Heart left ventricle (tissue), 16 donors: ENCODE data around the gene LAMA4. TPM values are rescaled to one million over a fixed set of nuclear protein-coding genes. Genes with fewer than 3 reads are reported as not detected.

Experiments
- ATAC-seq, 4 donors: fragments of 200-7000 bp; cut with Tn5 transposase; one replicate each; pipeline ENCODE4 v1.9.1; 2020 to 2022; ENCODE audit warnings: moderate library complexity in 4 of 4, mild to moderate bottlenecking in 3 of 4, moderate number of reproducible peaks in 1 of 4
- DNase-seq, 5 donors: peaks; one replicate each; pipeline ENCODE4 v3.0.0-alpha.2; 2020
- H3K27ac ChIP-seq, 12 donors: fragments of 200-600 bp; sonication (generic) in 4 of 12; one replicate each; pipeline versions ENCODE4 v1.5.0 to v1.8.0; 2016 to 2022; ENCODE audit warnings: mild to moderate bottlenecking in 2 of 12
- H3K27me3 ChIP-seq, 9 donors: fragments of 200-600 bp; sonication (generic) in 2 of 9; one replicate each; pipeline versions ENCODE4 v1.5.1 to v1.8.0; 2016 to 2022; ENCODE audit warnings: mild to moderate bottlenecking in 3 of 9
- H3K36me3 ChIP-seq, 9 donors: fragments of 200-600 bp; sonication (generic) in 2 of 9; one replicate each; pipeline versions ENCODE4 v1.5.0 to v1.8.0; 2018 to 2022; ENCODE audit warnings: mild to moderate bottlenecking in 2 of 9
- H3K4me1 ChIP-seq, 12 donors: fragments of 200-600 bp; sonication (generic) in 4 of 12; one replicate each; pipeline versions ENCODE4 v1.5.0 to v1.8.0; 2016 to 2022; ENCODE audit warnings: mild to moderate bottlenecking in 3 of 12
- H3K4me3 ChIP-seq, 12 donors: fragments of 200-600 bp; sonication (generic) in 4 of 12; one replicate each; pipeline versions ENCODE4 v1.5.0 to v1.8.0; 2017 to 2022; ENCODE audit warnings: mild to moderate bottlenecking in 9 of 12, moderate library complexity in 4 of 12
- H3K9me3 ChIP-seq, 12 donors: fragments of 200-600 bp; sonication (generic) in 4 of 12; one replicate each; pipeline versions ENCODE4 v1.5.0 to v1.8.0; 2016 to 2022; ENCODE audit warnings: mild to moderate bottlenecking in 1 of 12
- POLR2A ChIP-seq, 2 donors: fragments of 450-650 bp; IDR thresholded peaks; one replicate each; pipeline ENCODE4 v1.6.1; 2017; ENCODE audit warnings: antibody characterized with exemption in 2 of 2, mild to moderate bottlenecking in 2 of 2, moderate library complexity in 2 of 2
- WGBS, 4 donors: extraction: QIAGEN DNeasy Blood & Tissue Kit in 2 of 4; methylation state at CpG; one replicate each; pipeline versions ENCODE4 v1.1.5 to v1.1.7; 2013 to 2018; 5-methylcytosine and 5-hydroxymethylcytosine counted together
- intact Hi-C, 10 donors: fragments of 100-400 bp; cut with DNase I; formaldehyde crosslinking; loops; one replicate each; pipeline versions ENCODE4 v1.11.1 to v1.14.2; 2022
- polyA plus RNA-seq, 2 donors: library from polyadenylated mRNA; stranded (reverse); fragments of 200-250 nt; gene quantifications; one replicate each; pipeline ENCODE4 v1.2.3, GENCODE V29; 2013
- total RNA-seq, 9 donors: library from RNA; depleted of rRNA in 2 of 9; stranded (reverse); fragments of >200 nt in 2 of 9; fragmentation: NEBNext Ultra II Directional in 3 of 9; extraction: Animal tissue kit (Norgen Biotek cat#: 25700) in 3 of 9; gene quantifications; one replicate each; pipeline versions ENCODE4 v1.1.0 to v1.2.4, GENCODE V29; 2016 to 2023
- TF ChIP-seq, protein P1 (sequence below), 12 donors: fragments of 200-600 bp; sonication (generic) in 4 of 12; IDR thresholded peaks; one replicate each; pipeline versions ENCODE4 v1.5.0 to v1.8.0; 2018 to 2022; ENCODE audit warnings: antibody characterized with exemption in 12 of 12, mild to moderate bottlenecking in 5 of 12
- donor health status: ischemic (EF 13 %, LVEDD 7.1; RV severe dilation, severe dysfunction).
- donor health status: healthy with polysubstance abuse.
- donor health status: DM: no; HTN: yes; CAD: no.
- donor health status: DM: no; HTN: no; CAD: no.
- donor health status: ischemic (EF 25% LVEDD 6.9; RV normal size, moderate dysfunction).
- donor health status: ischemic (EF 25% LVEDD 5.7; RV mildly dilated, moderate dysfunction).
- donor health status: healthy.
- donor health status: DM: yes; HTN: yes; CAD: no.
- donor health status: ischemic (EF 35%, LVEDD 5.7; RV mildly dilated, moderate dysfunction).
- donor health status: nonischemic (EF 11% LVEDD 7.7; RV severe dilation, severe dysfunction).
- donor health status: DM: yes; HTN: yes; CAD: no.
- donor health status: PGD.
- donor health status: ischemic (EF 29% LVEDD 5.4; RV normal size, mild dysfunction).
- donor health status: nonischemic (EF 23%, LVEDD 6.1; RV moderate dilation, normal function).

The LAMA4 gene
- total and polyA plus RNA-seq, 11 donors: 23.8 to 132 (median 56.9) TPM

DNA sequence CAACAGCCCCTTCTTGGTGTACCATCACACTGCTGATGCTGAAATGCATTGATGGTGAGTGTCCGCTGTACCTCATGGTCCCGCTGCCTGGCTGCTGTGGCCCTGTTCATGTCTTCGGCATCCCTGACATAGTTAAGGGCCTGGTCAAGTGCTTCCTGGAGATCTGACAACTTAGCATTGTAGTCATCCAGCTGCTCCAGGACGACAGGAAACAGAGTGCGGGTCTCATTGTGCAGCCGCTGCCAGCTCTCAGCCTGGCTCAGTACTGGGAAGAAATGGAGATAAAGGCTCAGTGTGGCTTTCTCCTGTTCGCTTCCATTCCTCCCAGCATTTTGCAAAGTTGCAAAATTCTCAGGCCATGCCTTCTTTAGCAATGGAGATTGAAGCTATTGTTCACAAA lies 81.8 kb downstream of the LAMA4 start:
- 57 to 63% (median 59%) methylated on average over 7 of the region's 7 CpGs for WGBS, 4 donors
- peak in 1 of 4 donors; percentile 38 for ATAC-seq
- no peak for DNase-seq
- Histone ChIP-seq H3K27me3 (no peaks in the 10 kb centered on the region), H3K9me3 (no peaks in the 10 kb centered on the region), H3K4me3 (no peak overlapping the region), H3K36me3 (peaks cover 0 to 98% (median 92%) of the 10 kb centered on the region in 9 donors), H3K27ac (no peak overlapping the region), H3K4me1 (no peaks in the 10 kb centered on the region)
- intact Hi-C loops: no loop called here
- TF ChIP-seq, protein P1, sequence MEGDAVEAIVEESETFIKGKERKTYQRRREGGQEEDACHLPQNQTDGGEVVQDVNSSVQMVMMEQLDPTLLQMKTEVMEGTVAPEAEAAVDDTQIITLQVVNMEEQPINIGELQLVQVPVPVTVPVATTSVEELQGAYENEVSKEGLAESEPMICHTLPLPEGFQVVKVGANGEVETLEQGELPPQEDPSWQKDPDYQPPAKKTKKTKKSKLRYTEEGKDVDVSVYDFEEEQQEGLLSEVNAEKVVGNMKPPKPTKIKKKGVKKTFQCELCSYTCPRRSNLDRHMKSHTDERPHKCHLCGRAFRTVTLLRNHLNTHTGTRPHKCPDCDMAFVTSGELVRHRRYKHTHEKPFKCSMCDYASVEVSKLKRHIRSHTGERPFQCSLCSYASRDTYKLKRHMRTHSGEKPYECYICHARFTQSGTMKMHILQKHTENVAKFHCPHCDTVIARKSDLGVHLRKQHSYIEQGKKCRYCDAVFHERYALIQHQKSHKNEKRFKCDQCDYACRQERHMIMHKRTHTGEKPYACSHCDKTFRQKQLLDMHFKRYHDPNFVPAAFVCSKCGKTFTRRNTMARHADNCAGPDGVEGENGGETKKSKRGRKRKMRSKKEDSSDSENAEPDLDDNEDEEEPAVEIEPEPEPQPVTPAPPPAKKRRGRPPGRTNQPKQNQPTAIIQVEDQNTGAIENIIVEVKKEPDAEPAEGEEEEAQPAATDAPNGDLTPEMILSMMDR (IDR thresholded peaks at IDR 0.05): no peak
- no peak for TF ChIP-seq POLR2A (IDR thresholded peaks at IDR 0.05)

DNA sequence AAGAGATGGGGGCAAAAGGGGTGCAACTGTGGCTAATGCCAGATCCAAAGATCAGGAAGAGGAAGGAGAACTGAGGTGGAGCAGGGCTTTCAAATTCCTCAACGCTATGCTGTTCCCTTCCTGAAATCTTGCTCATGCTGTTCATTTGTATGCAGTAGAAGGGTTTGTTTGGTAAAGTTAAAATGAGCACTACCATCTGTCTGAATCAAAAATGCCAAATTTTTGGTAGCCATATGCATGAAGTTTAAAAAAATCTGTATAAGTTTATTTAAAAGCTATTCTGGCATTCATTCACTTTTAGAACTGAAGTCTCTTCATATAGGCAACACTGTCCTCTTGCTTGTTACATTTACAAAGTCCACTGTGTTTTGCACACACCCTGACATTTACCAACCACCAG lies 84.8 kb downstream of the LAMA4 start:
- Histone ChIP-seq H3K9me3 (no peaks in the 10 kb centered on the region), H3K4me3 (no peak overlapping the region), H3K27ac (no peak overlapping the region), H3K4me1 (no peaks in the 10 kb centered on the region), H3K27me3 (no peaks in the 10 kb centered on the region), H3K36me3 (peaks cover 0 to 98% (median 93%) of the 10 kb centered on the region in 9 donors)
- WGBS, 4 donors: 80 to 98% (median 97%) methylated on average over 1 of the region's 1 CpG
- no peak for ATAC-seq
- intact Hi-C loops: no loop called here
- no peak for DNase-seq
- TF ChIP-seq POLR2A (IDR thresholded peaks at IDR 0.05): no peak
- TF ChIP-seq, protein P1 (IDR thresholded peaks at IDR 0.05): no peak

DNA sequence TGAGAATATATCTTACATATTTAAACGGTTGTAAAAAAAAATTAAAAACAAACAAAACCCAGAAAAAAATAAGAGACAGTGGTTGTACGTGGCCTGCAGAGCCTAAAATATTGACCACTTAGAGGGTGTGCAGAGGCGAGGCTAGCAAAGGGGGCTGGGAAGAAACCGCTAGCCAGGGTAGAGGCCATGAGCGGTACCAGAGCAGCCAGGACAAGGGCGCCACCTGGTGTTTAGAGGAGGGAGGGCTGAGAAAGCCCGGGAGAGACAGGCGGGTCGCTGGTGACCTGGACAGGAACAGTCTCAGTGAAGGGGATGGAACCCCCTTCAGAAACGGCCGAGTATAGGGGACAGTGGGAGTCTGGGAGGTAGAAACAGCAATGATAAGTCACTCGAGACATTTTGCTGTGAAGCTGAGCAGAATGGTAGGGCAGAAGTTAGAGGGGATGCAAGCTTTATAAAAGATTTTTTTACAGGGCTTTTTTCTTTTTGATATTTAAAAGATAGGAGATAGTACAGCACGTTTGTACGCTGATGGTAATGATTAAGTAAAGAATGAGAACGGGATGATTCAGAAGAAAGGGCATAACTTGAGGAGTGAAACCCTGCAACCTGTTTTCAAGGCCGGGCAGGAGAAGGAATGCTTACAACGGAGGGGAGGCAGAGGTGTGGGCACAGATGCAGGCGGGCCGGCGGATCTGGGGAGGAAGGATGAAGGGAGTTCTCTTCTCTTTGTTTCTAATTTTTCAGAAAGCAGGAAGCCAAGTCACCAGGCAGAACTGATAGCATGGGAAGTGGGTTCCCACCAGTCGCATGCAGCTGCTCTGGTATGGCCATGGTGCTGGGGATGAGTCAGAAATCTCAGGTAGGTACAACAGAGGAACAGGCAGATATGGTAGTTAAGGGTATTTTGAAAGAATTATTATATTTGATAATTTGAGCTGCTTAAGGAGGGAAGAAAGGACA lies 90.8 kb downstream of the LAMA4 start:
- H3K36me3 ChIP-seq: peaks cover 0 to 98% (median 88%) of the 10 kb centered on the region in 9 donors
- TF ChIP-seq POLR2A (IDR thresholded peaks at IDR 0.05): no peak
- TF ChIP-seq, protein P1 (IDR thresholded peaks at IDR 0.05): peak; percentile 27 to 75 (median 44)
- H3K27me3 ChIP-seq: peaks cover 0 to 7% (median 0%) of the 10 kb centered on the region in 9 donors
- WGBS, 4 donors: 66 to 76% (median 74%) methylated on average over 21 of the region's 21 CpGs
- H3K27ac ChIP-seq: no peak overlapping the region
- ATAC-seq (peak; percentile 41 to 72 (median 59)), DNase-seq (peak; percentile 36 to 70 (median 48))
- intact Hi-C loops: no loop called here
- H3K4me3 ChIP-seq: no peak overlapping the region
- no peaks in the 10 kb centered on the region for H3K4me1 ChIP-seq
- no peaks in the 10 kb centered on the region for H3K9me3 ChIP-seq

DNA sequence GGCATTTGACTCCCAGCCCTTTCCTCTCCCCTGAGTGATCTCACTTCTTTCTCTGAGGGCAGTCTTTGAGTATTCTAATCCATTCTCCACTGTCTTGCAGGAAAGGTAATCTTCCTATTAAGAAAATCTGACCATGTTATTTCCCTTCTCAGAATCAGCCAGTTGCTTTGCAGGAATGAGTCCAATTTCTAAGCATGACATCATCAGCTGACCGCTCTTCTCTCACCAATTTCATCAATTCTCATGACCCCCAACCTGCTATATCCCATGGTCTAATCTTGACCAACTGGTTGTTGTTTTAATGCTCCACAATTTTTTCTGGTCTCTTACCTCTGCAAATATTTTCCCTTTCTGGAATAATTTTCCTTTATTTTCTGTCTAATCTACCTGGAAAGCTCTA lies 93.6 kb downstream of the LAMA4 start:
- TF ChIP-seq, protein P1 (IDR thresholded peaks at IDR 0.05): no peak
- TF ChIP-seq POLR2A (IDR thresholded peaks at IDR 0.05): no peak
- WGBS, 4 donors: 85 to 91% (median 88%) methylated on average over 1 of the region's 1 CpG
- peaks cover 0 to 100% (median 84%) of the 10 kb centered on the region in 9 donors for H3K36me3 ChIP-seq

More for the DNA sequence above, 93.6 kb downstream of the LAMA4 start:
- no peaks in the 10 kb centered on the region for H3K9me3 ChIP-seq
- peaks cover 0 to 7% (median 0%) of the 10 kb centered on the region in 9 donors for H3K27me3 ChIP-seq
- peak overlapping the region in 1 of 12 donors; percentile 42 for H3K27ac ChIP-seq
- H3K4me3 ChIP-seq: no peak overlapping the region
- H3K4me1 ChIP-seq: peaks cover 0 to 8% (median 3%) of the 10 kb centered on the region in 12 donors
- ATAC-seq: no peak
- no peak for DNase-seq
- intact Hi-C loops: no loop called here
